Lower leg skin (tissue), 3 donors: Measurements from ENCODE around the gene PIP5K1B.

Source experiments
- POLR2A ChIP-seq, 2 donors: fragments of 450-650 bp; IDR thresholded peaks; one replicate each; pipeline ENCODE4 v1.6.1; 2016 to 2017; ENCODE audit warnings: antibody characterized with exemption in 2 of 2, mild to moderate bottlenecking in 1 of 2, moderate library complexity in 1 of 2
- TF ChIP-seq, protein P1 (sequence below), 3 donors: fragments of 450-650 bp; IDR thresholded peaks; one replicate each; pipeline ENCODE4 v1.5.1; 2016; ENCODE audit warnings: antibody characterized with exemption in 3 of 3, mild to moderate bottlenecking in 3 of 3, moderate library complexity in 2 of 3

DNA sequence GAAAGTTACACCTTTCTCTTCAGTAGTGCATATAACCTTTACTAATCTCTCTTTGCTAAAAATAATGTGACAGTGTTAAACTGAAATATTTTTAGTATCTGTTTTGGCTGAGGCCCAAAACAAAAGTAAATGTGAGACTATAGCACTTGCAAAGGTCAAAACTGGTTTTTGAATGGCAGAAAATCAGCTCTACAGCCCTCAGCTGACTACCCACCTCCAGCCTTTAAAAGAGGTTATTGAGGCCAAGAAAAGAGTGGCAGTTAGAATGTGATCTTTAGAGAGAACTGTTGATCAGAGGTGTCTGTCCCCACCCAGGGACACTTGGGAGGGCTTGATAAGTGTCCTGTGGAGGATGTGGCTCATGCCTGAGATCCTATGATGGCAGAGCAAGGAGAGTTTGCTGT, 278.0 kb downstream of the PIP5K1B start:
- TF ChIP-seq POLR2A (IDR thresholded peaks at IDR 0.05): no peak
- TF ChIP-seq, protein P1, sequence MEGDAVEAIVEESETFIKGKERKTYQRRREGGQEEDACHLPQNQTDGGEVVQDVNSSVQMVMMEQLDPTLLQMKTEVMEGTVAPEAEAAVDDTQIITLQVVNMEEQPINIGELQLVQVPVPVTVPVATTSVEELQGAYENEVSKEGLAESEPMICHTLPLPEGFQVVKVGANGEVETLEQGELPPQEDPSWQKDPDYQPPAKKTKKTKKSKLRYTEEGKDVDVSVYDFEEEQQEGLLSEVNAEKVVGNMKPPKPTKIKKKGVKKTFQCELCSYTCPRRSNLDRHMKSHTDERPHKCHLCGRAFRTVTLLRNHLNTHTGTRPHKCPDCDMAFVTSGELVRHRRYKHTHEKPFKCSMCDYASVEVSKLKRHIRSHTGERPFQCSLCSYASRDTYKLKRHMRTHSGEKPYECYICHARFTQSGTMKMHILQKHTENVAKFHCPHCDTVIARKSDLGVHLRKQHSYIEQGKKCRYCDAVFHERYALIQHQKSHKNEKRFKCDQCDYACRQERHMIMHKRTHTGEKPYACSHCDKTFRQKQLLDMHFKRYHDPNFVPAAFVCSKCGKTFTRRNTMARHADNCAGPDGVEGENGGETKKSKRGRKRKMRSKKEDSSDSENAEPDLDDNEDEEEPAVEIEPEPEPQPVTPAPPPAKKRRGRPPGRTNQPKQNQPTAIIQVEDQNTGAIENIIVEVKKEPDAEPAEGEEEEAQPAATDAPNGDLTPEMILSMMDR (IDR thresholded peaks at IDR 0.05): no peak
